ENCODE measurements around the gene BIRC6.

DNA sequence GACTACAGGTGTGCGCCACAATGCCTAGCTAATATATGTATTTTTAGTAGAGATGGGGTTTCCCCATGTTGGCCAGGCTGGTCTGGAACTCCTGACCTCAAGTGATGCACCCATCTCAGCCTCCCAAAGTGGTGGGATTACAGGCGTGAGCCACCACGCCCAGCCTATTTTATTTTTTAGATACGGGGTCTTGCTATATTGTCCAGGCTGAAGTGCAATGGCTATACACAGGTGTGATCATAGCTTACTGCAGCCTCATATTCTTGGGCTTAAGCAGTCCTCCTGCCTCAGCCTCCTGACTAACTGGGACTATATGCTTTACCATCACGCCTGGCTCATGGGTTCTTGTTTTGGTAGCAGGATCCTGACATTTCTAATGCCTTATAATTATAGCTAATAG lies 42.4 kb downstream of the BIRC6 start:
- TF ChIP-seq CTCF (IDR thresholded peaks at IDR 0.05) (no peak), EZH2 (IDR thresholded peaks at IDR 0.05; ENCODE audit: borderline replicate concordance, insufficient read depth, low read depth, low read length, poor library complexity, severe bottlenecking) (no peak)
